ENCODE measurements around the gene MAP3K13. TPM values are rescaled to one million over a fixed set of nuclear protein-coding genes. Genes with fewer than 3 reads are reported as not detected.

The MAP3K13 gene
- total RNA-seq, 1 experiment from 2014 or later: 10.6 TPM

- DNase-seq: no peak
- H3K79me2 ChIP-seq (ENCODE audit: insufficient read depth, low read length): 0 out of 2 replicates have a peak, but pooled peaks cover 2% of the 10 kb centered on the region
- H4K5ac ChIP-seq (ENCODE audit: insufficient read length, low read depth, low read length): no peak overlapping the region
- H3K9me3 ChIP-seq (ENCODE audit: control insufficient read depth, low read depth, low read length): no peaks in the 10 kb centered on the region
- H3K27ac ChIP-seq (ENCODE audit: insufficient read length, low read depth, low read length): no peak overlapping the region
- no peak overlapping the region for H3K18ac ChIP-seq (ENCODE audit: insufficient read length, low read depth, low read length)
- WGBS (ENCODE audit: extremely low coverage, insufficient read length, low lambda C conversion rate): no CpG with 5 or more reads among the region's 3 CpGs
- H2AK5ac ChIP-seq (ENCODE audit: insufficient read length, low read length): no peak overlapping the region
- H4K20me1 ChIP-seq (ENCODE audit: control insufficient read depth, insufficient read depth, insufficient read length): no peaks in the 10 kb centered on the region
- H2BK12ac ChIP-seq (ENCODE audit: insufficient read length, low read depth, low read length): no peak overlapping the region
- H3K4ac ChIP-seq (ENCODE audit: low read depth, low read length): no peak overlapping the region
- no peak overlapping the region for H3K56ac ChIP-seq (ENCODE audit: insufficient read length, low read depth, low read length)
- Mint-ChIP-seq H3K36me3 (ENCODE audit: insufficient read depth in 1 of 3, low read depth in 3 of 3) (no peaks in the 10 kb centered on the region), H3K27ac (no peak overlapping the region), H3K27me3 (ENCODE audit: low read depth) (no peaks in the 10 kb centered on the region), H3K9me3 (no peaks in the 10 kb centered on the region), H3K4me1 (peaks cover 0 to 2% of the 10 kb centered on the region in 2 experiments; a peak in 1 of 4 replicates), H3K4me3 (no peak overlapping the region)
- no peaks in the 10 kb centered on the region for H3K23me2 ChIP-seq (ENCODE audit: insufficient read length, low read depth, low read length, poor library complexity, severe bottlenecking)
- H2BK120ac ChIP-seq (ENCODE audit: low read depth, low read length, poor library complexity, severe bottlenecking): no peak overlapping the region
- H4K91ac ChIP-seq (ENCODE audit: insufficient read length, low read depth, low read length): no peak overlapping the region
- TF ChIP-seq CTCF (conservative IDR thresholded peaks at IDR 0.05): no peak
- H3T11ph ChIP-seq (ENCODE audit: low read length): no peak overlapping the region
- no peak overlapping the region for H2BK15ac ChIP-seq (ENCODE audit: low read depth, low read length)
- no peaks in the 10 kb centered on the region; the same call in 1 of the 2 replicates for H3K4me1 ChIP-seq (ENCODE audit: insufficient read depth, low read length)
- H3K79me1 ChIP-seq (ENCODE audit: insufficient read depth, low read depth, low read length, poor library complexity, severe bottlenecking): no peaks in the 10 kb centered on the region
- H3K4me2 ChIP-seq (ENCODE audit: insufficient read depth, insufficient read length, low read length): no peak overlapping the region
- no peaks in the 10 kb centered on the region for H3K27me3 ChIP-seq (ENCODE audit: insufficient read depth, low read length)
- no peak overlapping the region for H3K14ac ChIP-seq (ENCODE audit: insufficient read depth, low read length)
- no peak overlapping the region for H3K23ac ChIP-seq (ENCODE audit: insufficient read length, low read depth, low read length)
- H2BK5ac ChIP-seq (ENCODE audit: insufficient read length, low read length): no peak overlapping the region
- H2AFZ ChIP-seq (ENCODE audit: low read length): no peak overlapping the region
- H2BK20ac ChIP-seq (ENCODE audit: low read depth, low read length, poor library complexity, severe bottlenecking): no peak overlapping the region
- no peak overlapping the region for H4K8ac ChIP-seq (replicated peaks; ENCODE audit: insufficient read length, low read depth, low read length)
- H3K9ac ChIP-seq (ENCODE audit: extremely low read depth, insufficient read length, low read length): no peak overlapping the region
Observed at GRCh38 chr3:185403002-185403401, 40.1 kb downstream of the MAP3K13 start.

All from H9 (cell line).